ENCODE measurements around the gene MYMX.

The MYMX gene

GRCh38 chr6:44216677-44217331, at the start of gene MYMX:
MYMX (plus strand) TSS chr6:44216926; CDS start chr6:44217472, 546 bp downstream.
- ATAC-seq (ENCODE audit: insufficient read depth, low read depth) = no peak
- Histone ChIP-seq H3K4me2 (ENCODE audit: insufficient read depth, low read length) (no peak within 1 kb of the TSS), H4K20me1 (ENCODE audit: insufficient read depth, low read length) (no peaks in the 10 kb centered on the region), H3K9me3 (ENCODE audit: insufficient read depth, low read length, severe bottlenecking) (no peaks in the 10 kb centered on the region), H3K27ac (ENCODE audit: low read length) (no peak within 1 kb of the TSS), H2AFZ (ENCODE audit: low read depth, low read length) (no peak within 1 kb of the TSS), H3K79me2 (ENCODE audit: insufficient read depth, low read length) (no peaks in the 10 kb centered on the region), H3K36me3 (ENCODE audit: insufficient read depth, low read length) (no peaks in the 10 kb centered on the region), H3K4me1 (ENCODE audit: insufficient read depth, low read length) (peaks cover 6% of the 10 kb centered on the region), H3K9ac (ENCODE audit: low read depth, low read length) (no peak within 1 kb of the TSS), H3K27me3 (ENCODE audit: insufficient read depth, low read length, poor library complexity) (peaks cover 29% of the 10 kb centered on the region), H3K4me3 (ENCODE audit: low read depth in 1 of 2, low read length in 2 of 2) (no peak within 1 kb of the TSS)
- DNase-seq = no peak
- TF ChIP-seq EZH2 (IDR thresholded peaks at IDR 0.05; ENCODE audit: borderline replicate concordance, low read depth, low read length, severe bottlenecking) (no peak), CTCF (IDR thresholded peaks at IDR 0.05; ENCODE audit: borderline replicate concordance, extremely low read depth, low read length, poor library complexity, severe bottlenecking) (no peak)

GRCh38 chr6:44167567-44167966, 49.2 kb upstream of the MYMX start:
- H4K20me1 ChIP-seq (ENCODE audit: insufficient read depth, low read length) = no peaks in the 10 kb centered on the region
- H2AFZ ChIP-seq (ENCODE audit: low read depth, low read length) = no peak overlapping the region
- H3K4me2 ChIP-seq (ENCODE audit: insufficient read depth, low read length) = no peak overlapping the region

GRCh38 chr6:44169154-44169553, 47.6 kb upstream of the MYMX start:
- Histone ChIP-seq H3K9ac (ENCODE audit: low read depth, low read length) (no peak overlapping the region), H3K36me3 (ENCODE audit: insufficient read depth, low read length) (no peaks in the 10 kb centered on the region), H3K27me3 (ENCODE audit: insufficient read depth, low read length, poor library complexity) (peaks cover 14% of the 10 kb centered on the region), H4K20me1 (ENCODE audit: insufficient read depth, low read length) (no peaks in the 10 kb centered on the region), H3K27ac (ENCODE audit: low read length) (no peak overlapping the region), H3K4me3 (ENCODE audit: low read depth in 1 of 2, low read length in 2 of 2) (no peak overlapping the region), H3K9me3 (ENCODE audit: insufficient read depth, low read length, severe bottlenecking) (no peaks in the 10 kb centered on the region), H2AFZ (ENCODE audit: low read depth, low read length) (no peak overlapping the region), H3K4me2 (ENCODE audit: insufficient read depth, low read length) (no peak overlapping the region), H3K79me2 (ENCODE audit: insufficient read depth, low read length) (no peaks in the 10 kb centered on the region), H3K4me1 (ENCODE audit: insufficient read depth, low read length) (no peaks in the 10 kb centered on the region; the same call in 1 of the 2 replicates)
- DNase-seq = no peak
- no peak for ATAC-seq (ENCODE audit: insufficient read depth, low read depth)
- no peak for TF ChIP-seq CTCF (IDR thresholded peaks at IDR 0.05; ENCODE audit: borderline replicate concordance, extremely low read depth, low read length, poor library complexity, severe bottlenecking)
- TF ChIP-seq EZH2 (IDR thresholded peaks at IDR 0.05; ENCODE audit: borderline replicate concordance, low read depth, low read length, severe bottlenecking) = no peak

More at GRCh38 chr6:44167567-44167966, 49.2 kb upstream of the MYMX start:
- no peak overlapping the region for H3K4me3 ChIP-seq (ENCODE audit: low read depth in 1 of 2, low read length in 2 of 2)
- no peaks in the 10 kb centered on the region for H3K36me3 ChIP-seq (ENCODE audit: insufficient read depth, low read length)
- DNase-seq = no peak
- no peak overlapping the region for H3K27ac ChIP-seq (ENCODE audit: low read length)
- peaks cover 15% of the 10 kb centered on the region for H3K27me3 ChIP-seq (ENCODE audit: insufficient read depth, low read length, poor library complexity)
- no peak overlapping the region for H3K9ac ChIP-seq (ENCODE audit: low read depth, low read length)
- TF ChIP-seq EZH2 (IDR thresholded peaks at IDR 0.05; ENCODE audit: borderline replicate concordance, low read depth, low read length, severe bottlenecking) = no peak
- TF ChIP-seq CTCF (IDR thresholded peaks at IDR 0.05; ENCODE audit: borderline replicate concordance, extremely low read depth, low read length, poor library complexity, severe bottlenecking) = no peak
- no peaks in the 10 kb centered on the region for H3K4me1 ChIP-seq (ENCODE audit: insufficient read depth, low read length)
- H3K79me2 ChIP-seq (ENCODE audit: insufficient read depth, low read length) = no peaks in the 10 kb centered on the region
- ATAC-seq (ENCODE audit: insufficient read depth, low read depth) = no peak
- no peaks in the 10 kb centered on the region for H3K9me3 ChIP-seq (ENCODE audit: insufficient read depth, low read length, severe bottlenecking)

Measured in DND-41 (cell line).